ACC112 (cell line): ENCODE measurements around the gene PIK3R3.
A peak's percentile ranks its signal among the peaks of the same experiment; 100 is the strongest.

Source experiments
- H2AFZ ChIP-seq: fragments of 200-600 bp; sonication (generic); one replicate; pipeline ENCODE4 v1.6.0; 2017; ENCODE audit warnings: antibody characterized with exemption, low read length; ENCODE audit not compliant: unreplicated experiment
- H3K27ac ChIP-seq: fragments of 200-600 bp; sonication (generic); 2 replicates; pipeline ENCODE4 v1.5.1; 2014; ENCODE audit warnings: low read depth, mild to moderate bottlenecking, antibody characterized with exemption, low read length, moderate library complexity
- H3K27me3 ChIP-seq: fragments of 200-600 bp; sonication (generic); 2 replicates; pipeline ENCODE4 v1.6.1; 2014; ENCODE audit warnings: mild to moderate bottlenecking, antibody characterized with exemption, low read length, moderate library complexity, mixed read lengths; ENCODE audit not compliant: insufficient read depth
- H3K36me3 ChIP-seq: fragments of 200-600 bp; sonication (generic); 2 replicates; pipeline ENCODE4 v1.6.1; 2016; ENCODE audit warnings: mild to moderate bottlenecking, antibody characterized with exemption, low read length, moderate library complexity, mixed read lengths; ENCODE audit not compliant: insufficient read depth
- H3K4me1 ChIP-seq: fragments of 200-600 bp; sonication (generic); one replicate; pipeline ENCODE4 v1.6.1; 2016; ENCODE audit warnings: low read length, mixed read lengths; ENCODE audit not compliant: insufficient read depth, unreplicated experiment, control insufficient read depth
- H3K4me3 ChIP-seq: fragments of 200-600 bp; sonication (generic); 2 replicates; pipeline ENCODE4 v1.5.1; 2014; ENCODE audit warnings: mild to moderate bottlenecking, low read depth, low read length
- H3K79me2 ChIP-seq: fragments of 200-600 bp; sonication (generic); one replicate; pipeline ENCODE4 v1.6.0; 2016; ENCODE audit warnings: low read length; ENCODE audit not compliant: control insufficient read depth, unreplicated experiment, insufficient read depth

PIK3R3 gene

GRCh38 chr1:46171871-46172270 is 39.4 kb upstream of the PIK3R3 start:
- Histone ChIP-seq H3K79me2 (no peaks in the 10 kb centered on the region), H3K36me3 (no peaks in the 10 kb centered on the region), H3K27ac (no peak overlapping the region), H2AFZ (no peak overlapping the region), H3K4me3 (no peak overlapping the region), H3K27me3 (peaks cover 6% of the 10 kb centered on the region; the same call in 1 of the 2 replicates), H3K4me1 (peaks cover 30% of the 10 kb centered on the region)

GRCh38 chr1:46171351-46171750 is 38.9 kb upstream of the PIK3R3 start:
- peaks cover 11% of the 10 kb centered on the region for H3K27me3 ChIP-seq
- H2AFZ ChIP-seq = no peak overlapping the region
- no peaks in the 10 kb centered on the region for H3K79me2 ChIP-seq
- H3K4me1 ChIP-seq = peaks cover 30% of the 10 kb centered on the region
- H3K4me3 ChIP-seq = no peak overlapping the region
- H3K36me3 ChIP-seq = no peaks in the 10 kb centered on the region
- no peak overlapping the region for H3K27ac ChIP-seq

- no peak overlapping the region for H3K27ac ChIP-seq
- H3K27me3 ChIP-seq = peaks cover 12% of the 10 kb centered on the region
- H2AFZ ChIP-seq = no peak overlapping the region
- H3K79me2 ChIP-seq = no peaks in the 10 kb centered on the region
- H3K4me3 ChIP-seq = no peak overlapping the region
- no peaks in the 10 kb centered on the region for H3K36me3 ChIP-seq
- H3K4me1 ChIP-seq = peaks cover 30% of the 10 kb centered on the region
These were observed 37.5 kb upstream of the PIK3R3 start for GRCh38 chr1:46169811-46170454.

GRCh38 chr1:46168477-46168876 is 36.0 kb upstream of the PIK3R3 start:
- peaks cover 22% of the 10 kb centered on the region for H3K4me1 ChIP-seq
- no peaks in the 10 kb centered on the region for H3K79me2 ChIP-seq
- no peaks in the 10 kb centered on the region for H3K36me3 ChIP-seq
- peaks cover 12% of the 10 kb centered on the region for H3K27me3 ChIP-seq
- H3K27ac ChIP-seq = no peak overlapping the region
- no peak overlapping the region for H3K4me3 ChIP-seq
- no peak overlapping the region for H2AFZ ChIP-seq

- H3K4me1 ChIP-seq = peaks cover 15% of the 10 kb centered on the region
- no peak overlapping the region for H3K27ac ChIP-seq
- no peaks in the 10 kb centered on the region for H3K79me2 ChIP-seq
- H3K4me3 ChIP-seq = peak overlapping the region; percentile 76
- H3K36me3 ChIP-seq = no peaks in the 10 kb centered on the region
- peak overlapping the region; percentile 62 for H2AFZ ChIP-seq
- H3K27me3 ChIP-seq = peaks cover 12% of the 10 kb centered on the region
These were observed 34.4 kb upstream of the PIK3R3 start for GRCh38 chr1:46166521-46167462.

GRCh38 chr1:46160212-46160611 is 27.8 kb upstream of the PIK3R3 start:
- H3K27me3 ChIP-seq = peaks cover 4% of the 10 kb centered on the region
- no peaks in the 10 kb centered on the region for H3K79me2 ChIP-seq
- no peak overlapping the region for H2AFZ ChIP-seq
- no peaks in the 10 kb centered on the region for H3K4me1 ChIP-seq
- H3K36me3 ChIP-seq = no peaks in the 10 kb centered on the region
- H3K27ac ChIP-seq = no peak overlapping the region
- no peak overlapping the region for H3K4me3 ChIP-seq

- H3K36me3 ChIP-seq = no peaks in the 10 kb centered on the region
- no peak overlapping the region for H3K4me3 ChIP-seq
- H3K79me2 ChIP-seq = no peaks in the 10 kb centered on the region
- peaks cover 4% of the 10 kb centered on the region for H3K27me3 ChIP-seq
- H3K27ac ChIP-seq = no peak overlapping the region
- no peak overlapping the region for H2AFZ ChIP-seq
- H3K4me1 ChIP-seq = no peaks in the 10 kb centered on the region
These were observed 27.1 kb upstream of the PIK3R3 start for GRCh38 chr1:46159516-46159915.

- Histone ChIP-seq H2AFZ (no peak overlapping the region), H3K27ac (no peak overlapping the region), H3K36me3 (no peaks in the 10 kb centered on the region), H3K27me3 (peaks cover 4% of the 10 kb centered on the region), H3K4me1 (no peaks in the 10 kb centered on the region), H3K79me2 (no peaks in the 10 kb centered on the region), H3K4me3 (no peak overlapping the region)
These were observed 26.2 kb upstream of the PIK3R3 start for GRCh38 chr1:46158312-46159281.

- Histone ChIP-seq H3K27ac (no peak overlapping the region), H3K27me3 (peaks cover 4% of the 10 kb centered on the region), H3K36me3 (no peaks in the 10 kb centered on the region), H3K79me2 (no peaks in the 10 kb centered on the region), H2AFZ (no peak overlapping the region), H3K4me1 (no peaks in the 10 kb centered on the region), H3K4me3 (no peak overlapping the region)
These were observed 25.5 kb upstream of the PIK3R3 start for GRCh38 chr1:46157916-46158311.

- H3K4me3 ChIP-seq = no peak overlapping the region
- no peak overlapping the region for H2AFZ ChIP-seq
- H3K4me1 ChIP-seq = no peaks in the 10 kb centered on the region
- no peaks in the 10 kb centered on the region for H3K27me3 ChIP-seq
- H3K79me2 ChIP-seq = no peaks in the 10 kb centered on the region
- no peaks in the 10 kb centered on the region for H3K36me3 ChIP-seq
- H3K27ac ChIP-seq = no peak overlapping the region
These were observed 21.3 kb upstream of the PIK3R3 start for GRCh38 chr1:46153732-46154131.
